IMR-90 (cell line): Measurements from ENCODE around the gene CPSF7. TPM values are rescaled to one million over a fixed set of nuclear protein-coding genes. Genes with fewer than 3 reads are reported as not detected.

Experiments used
- ATAC-seq: fragments of 200-7000 bp; cut with Tn5 transposase; 2 replicates; pipeline ENCODE4 v1.9.1; 2020; ENCODE audit warnings: low read depth, mild to moderate bottlenecking, moderate library complexity
- BruUV-seq: library from RNA; stranded (reverse); fragments of 400-500 nt; replicated peaks from 2 replicates; lab custom pipeline; 2021; lab: Mats Ljungman, UMichigan
- CTCF ChIA-PET: fragments of 300-600 bp; formaldehyde crosslinking; extraction: SDS; loops from one replicate; lab custom pipeline; 2021; ENCODE audit warnings: antibody characterized with exemption; lab: Yijun Ruan, JAX
- POLR2A ChIA-PET: fragments of 300-600 bp; sonication (Branson Sonifier 250); formaldehyde crosslinking; loops from one replicate; lab custom pipeline; 2022; ENCODE audit warnings: antibody characterized with exemption; ENCODE audit not compliant: unreplicated experiment; lab: Charles Lee
- DNase-seq: peaks from one replicate; pipeline ENCODE4 v3.0.0; 2013
- H2AFZ ChIP-seq: replicated peaks from 2 replicates; pipeline ENCODE3; 2013; ENCODE audit warnings: low read length, mild to moderate bottlenecking; ENCODE audit not compliant: poor library complexity
- H2AK5ac ChIP-seq: 2 replicates; pipeline ENCODE4 v1.6.1; 2013; ENCODE audit warnings: low read depth, low read length, inconsistent platforms
- H2AK9ac ChIP-seq: replicated peaks from 2 replicates; pipeline ENCODE3; 2013; ENCODE audit warnings: mild to moderate bottlenecking, low read depth, low read length, moderate library complexity; ENCODE audit not compliant: poor library complexity
- H2BK120ac ChIP-seq: 2 replicates; pipeline ENCODE4 v1.6.1; 2013; ENCODE audit warnings: low read depth, low read length, inconsistent platforms
- H2BK15ac ChIP-seq: 3 replicates; pipeline ENCODE4 v1.6.1; 2013; ENCODE audit warnings: low read depth, low read length, inconsistent platforms
- H2BK20ac ChIP-seq: 2 replicates; pipeline ENCODE4 v1.6.1; 2013; ENCODE audit warnings: low read depth, mild to moderate bottlenecking, inconsistent platforms, low read length, moderate library complexity
- H2BK5ac ChIP-seq: 2 replicates; pipeline ENCODE4 v1.6.1; 2013; ENCODE audit warnings: mild to moderate bottlenecking, low read depth, low read length, inconsistent platforms; ENCODE audit not compliant: poor library complexity, severe bottlenecking
- H3K14ac ChIP-seq: replicated peaks from 2 replicates; pipeline ENCODE4 v1.6.1; 2013; ENCODE audit warnings: low read depth, low read length, inconsistent platforms
- H3K18ac ChIP-seq: 2 replicates; pipeline ENCODE4 v1.6.1; 2013; ENCODE audit warnings: low read depth, low read length, control low read depth
- H3K23ac ChIP-seq: 2 replicates; pipeline ENCODE4 v1.6.1; 2013; ENCODE audit warnings: low read depth, low read length, inconsistent platforms
- H3K27ac ChIP-seq: 2 replicates; pipeline ENCODE4 v1.5.1; 2013; ENCODE audit warnings: mild to moderate bottlenecking, control low read depth, low read length; ENCODE audit not compliant: insufficient read depth
- H3K27me3 ChIP-seq: 2 replicates; pipeline ENCODE4 v1.6.1; 2013; ENCODE audit warnings: low read length; ENCODE audit not compliant: control insufficient read depth, insufficient read depth
- H3K36me3 ChIP-seq: 2 replicates; pipeline ENCODE4 v1.6.1; 2013; ENCODE audit warnings: low read length, mixed read lengths; ENCODE audit not compliant: control insufficient read depth, insufficient read depth
- H3K4ac ChIP-seq: 2 replicates; pipeline ENCODE4 v1.6.1; 2013; ENCODE audit warnings: low read depth, low read length, inconsistent platforms
- H3K4me1 ChIP-seq: 2 replicates; pipeline ENCODE4 v1.6.1; 2013; ENCODE audit warnings: low read length, mixed read lengths; ENCODE audit not compliant: control insufficient read depth, insufficient read depth
- H3K4me2 ChIP-seq: 2 replicates; pipeline ENCODE4 v1.6.1; 2013; ENCODE audit warnings: low read depth, mild to moderate bottlenecking, control low read depth, low read length, moderate library complexity
- H3K4me3 ChIP-seq: 2 replicates; pipeline ENCODE4 v1.5.1; 2013; ENCODE audit warnings: low read depth, mild to moderate bottlenecking, control low read depth, low read length, moderate library complexity; ENCODE audit not compliant: insufficient read depth
- H3K56ac ChIP-seq: 2 replicates; pipeline ENCODE4 v1.6.1; 2013; ENCODE audit warnings: low read length, inconsistent platforms; ENCODE audit not compliant: insufficient read depth; ENCODE audit errors: extremely low read depth
- H3K79me1 ChIP-seq, 2 experiments: 2 replicates each; pipeline ENCODE4 v1.6.1; 2013; ENCODE audit warnings: low read length in 2 of 2, inconsistent platforms in 1 of 2, low read depth in 1 of 2
- H3K9ac ChIP-seq: 2 replicates; pipeline ENCODE4 v1.6.1; 2013; ENCODE audit warnings: low read depth, low read length, control low read depth
- H3K9me1 ChIP-seq: 2 replicates; pipeline ENCODE4 v1.6.1; 2013; ENCODE audit warnings: low read length, inconsistent platforms; ENCODE audit not compliant: insufficient read depth
- H3K9me3 ChIP-seq: 2 replicates; pipeline ENCODE4 v1.6.1; 2013; ENCODE audit warnings: low read length; ENCODE audit not compliant: control insufficient read depth, insufficient read depth
- H4K20me1 ChIP-seq: 2 replicates; pipeline ENCODE4 v1.6.1; 2013; ENCODE audit warnings: low read length, inconsistent platforms; ENCODE audit not compliant: insufficient read depth
- H4K5ac ChIP-seq: 2 replicates; pipeline ENCODE4 v1.6.1; 2013; ENCODE audit warnings: mild to moderate bottlenecking, low read depth, low read length, control low read depth
- H4K8ac ChIP-seq, 2 experiments: 2 replicates each; pipeline ENCODE4 v1.6.1; 2013; ENCODE audit warnings: low read depth in 2 of 2, low read length in 2 of 2, control low read depth in 1 of 2, inconsistent platforms in 1 of 2
- H4K91ac ChIP-seq: 2 replicates; pipeline ENCODE4 v1.6.1; 2013; ENCODE audit warnings: low read depth, low read length, inconsistent platforms; ENCODE audit not compliant: insufficient read depth
- ELK1 ChIP-seq: fragments of 150-350 bp; IDR thresholded peaks from 2 replicates; pipeline ENCODE4 v1.6.1; 2016; ENCODE audit warnings: low read depth, mild to moderate bottlenecking, low read length, moderate library complexity, borderline replicate concordance
- FOS ChIP-seq: fragments of 150-350 bp; IDR thresholded peaks from 2 replicates; pipeline ENCODE4 v1.6.1; 2016; ENCODE audit warnings: low read depth, low read length
- MAFK ChIP-seq: IDR thresholded peaks from 2 replicates; pipeline ENCODE4 v1.6.1; 2012; ENCODE audit warnings: low read depth, low read length, improper control_type of control experiment
- MAZ ChIP-seq: IDR thresholded peaks from 2 replicates; pipeline ENCODE4 v1.6.1; 2012; ENCODE audit warnings: low read depth, mild to moderate bottlenecking, low read length, improper control_type of control experiment, moderate library complexity, borderline replicate concordance
- NFE2L2 ChIP-seq: fragments of 150-350 bp; IDR thresholded peaks from 2 replicates; pipeline ENCODE4 v1.6.1; 2016; ENCODE audit warnings: low read depth, mild to moderate bottlenecking, low read length
- RFX5 ChIP-seq: IDR thresholded peaks from 2 replicates; pipeline ENCODE4 v1.8.0; 2012; ENCODE audit warnings: low read depth, mild to moderate bottlenecking, low read length, moderate library complexity
- WGBS, 2 experiments: methylation state at CpG; one replicate each; pipeline versions ENCODE4 v1.1.5 to v1.1.7; 2013; ENCODE audit warnings: missing lambda C conversion rate in 2 of 2; ENCODE audit not compliant: insufficient read length in 1 of 2; ENCODE audit errors: extremely low coverage in 2 of 2; 5-methylcytosine and 5-hydroxymethylcytosine counted together
- dilution Hi-C: fragments of 300-500 bp; cut with HindIII; formaldehyde crosslinking; loops from one replicate; pipeline ENCODE4 v1.14.3; 2018; ENCODE audit warnings: low sequenced_read_pairs; ENCODE audit not compliant: unreplicated experiment
- in situ Hi-C: fragments of 300-500 bp; cut with MboI; formaldehyde crosslinking; loops from 3 replicates; pipeline ENCODE4 v1.14.3; 2019; ENCODE audit warnings: low sequenced_read_pairs, inconsistent platforms, mixed read lengths
- intact Hi-C: fragments of 100-400 bp; cut with micrococcal nuclease; formaldehyde crosslinking; loops from 2 replicates; pipeline ENCODE4 v1.10.0; 2022
- polyA plus RNA-seq, 3 experiments: library from polyadenylated mRNA; depleted of rRNA; stranded (reverse); fragments of >200 nt; gene quantifications; 2 replicates each; pipeline ENCODE4 v1.2.3, GENCODE V29; 2012; ENCODE audit warnings: low replicate concordance in 1 of 3
- total RNA-seq: library from RNA; depleted of rRNA; stranded (reverse); fragments of >200 nt; gene quantifications from 2 replicates; pipeline ENCODE4 v1.2.3, GENCODE V29; 2012

Gene CPSF7
- total and polyA plus RNA-seq, 2 of the 4 experiments (the other 2 are of a cell fraction) = 9.5 to 55.2 TPM

- ATAC-seq (no peak), DNase-seq (no peak)
- peak overlapping the region; percentile 99 for H2AFZ ChIP-seq
- H2AK9ac ChIP-seq = peak overlapping the region; percentile 94
- peak overlapping the region; percentile 74 for H3K23ac ChIP-seq
- H3K4me3 ChIP-seq = peak overlapping the region; percentile 88
- H3K9me3 ChIP-seq = no peaks in the 10 kb centered on the region
- H3K9ac ChIP-seq = peak overlapping the region; percentile 82
- intact Hi-C loops (no loop called here), in situ Hi-C loops (no loop called here), dilution Hi-C loops (no loop called here)
- H3K27me3 ChIP-seq = no peaks in the 10 kb centered on the region
- no peak overlapping the region; the same call in 1 of the 2 replicates for H4K5ac ChIP-seq
- no TSS peak for BruUV-seq
- H3K79me1 ChIP-seq = peaks cover 39 to 61% of the 10 kb centered on the region in 2 experiments; a peak in 3 of 4 replicates
- WGBS, 2 experiments = 11% methylated on average over 3 of the region's 22 CpGs; no CpG with 5 or more reads in 1 of the 2 experiments
- no peaks in the 10 kb centered on the region for H4K20me1 ChIP-seq
- POLR2A ChIA-PET = interaction anchor here (0.8 kb wide), 1 partner anchor 13 kb away, joined by 3 read pairs; no protein-coding TSS in a partner anchor
- H2BK120ac ChIP-seq = 0 out of 2 replicates have a peak overlapping the region, but pooled peaks have one; percentile 20
- H2BK15ac ChIP-seq = 0 out of 3 replicates have a peak overlapping the region, but pooled peaks have one; percentile 5
- peak overlapping the region; percentile 100 for H3K4ac ChIP-seq
- H2BK5ac ChIP-seq = peak overlapping the region; percentile 49
- TF ChIP-seq FOS (no peak), ELK1 (no peak), NFE2L2 (no peak), MAZ (no peak), MAFK (no peak), RFX5 (no peak)
- peak overlapping the region; percentile 85 for H3K4me2 ChIP-seq
- peak overlapping the region; percentile 79 to 98; a peak in 3 of 4 replicates for H4K8ac ChIP-seq
- peak overlapping the region; percentile 81 for H3K56ac ChIP-seq
- H3K36me3 ChIP-seq = peaks cover 14% of the 10 kb centered on the region
- CTCF ChIA-PET = interaction anchor here (1.9 to 2.9 kb wide), 2 partner anchors 24 to 25 kb away, joined by 7 to 17 read pairs; no protein-coding TSS in a partner anchor
- H3K14ac ChIP-seq = peak overlapping the region; percentile 74
- peak overlapping the region; percentile 36; the same call in 1 of the 2 replicates for H4K91ac ChIP-seq
- peaks cover 5% of the 10 kb centered on the region for H3K4me1 ChIP-seq
- H2BK20ac ChIP-seq = no peak overlapping the region
- H3K18ac ChIP-seq = 0 out of 2 replicates have a peak overlapping the region, but pooled peaks have one; percentile 13
- peak overlapping the region; percentile 85 for H2AK5ac ChIP-seq
- peak overlapping the region; percentile 99 for H3K27ac ChIP-seq
- H3K9me1 ChIP-seq = peaks cover 4% of the 10 kb centered on the region
These were observed 68.5 kb downstream of the CPSF7 start for GRCh38 chr11:61361237-61361740.
